SK-N-MC (cell line): Measurements from ENCODE around the gene GMDS.

Experiments
- EZH2 ChIP-seq: fragments of 200-600 bp; sonication (generic); IDR thresholded peaks from one replicate; pipeline ENCODE4 v1.6.1; 2017; ENCODE audit warnings: antibody characterized with exemption
- FOXP2 ChIP-seq: optimal IDR thresholded peaks from 2 replicates; pipeline ENCODE3; 2011; ENCODE audit warnings: mild to moderate bottlenecking, moderate library complexity; ENCODE audit not compliant: insufficient read depth; ENCODE audit errors: extremely low read length, control extremely low read depth
- POLR2AphosphoS5 ChIP-seq: IDR thresholded peaks from 2 replicates; pipeline ENCODE4 v1.6.1; 2012; ENCODE audit warnings: mild to moderate bottlenecking, low read depth, low read length, borderline replicate concordance

DNA sequence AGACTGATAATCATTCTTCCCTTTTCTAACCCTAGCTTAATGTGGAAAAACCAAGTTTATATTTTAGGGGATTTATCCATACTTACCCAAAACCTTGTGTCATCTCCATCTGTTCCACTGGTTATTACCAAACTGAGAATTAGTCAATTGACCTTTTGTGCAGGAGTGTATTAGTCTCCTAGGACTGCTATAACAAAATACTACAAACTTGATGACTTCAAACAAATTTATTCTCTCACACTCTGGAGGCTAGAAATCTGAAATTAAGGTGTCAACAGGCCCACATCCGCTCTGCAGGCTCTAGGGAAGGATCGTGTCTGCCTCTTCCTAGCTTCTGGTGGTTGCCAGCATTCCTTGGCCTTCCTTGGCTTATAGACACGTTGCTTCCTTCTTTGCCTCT lies 12.7 kb upstream of the GMDS start:
- TF ChIP-seq EZH2 (no peak), POLR2AphosphoS5 (no peak), FOXP2 (no peak)
